SU-DHL-6 (cell line): Measurements from ENCODE around the gene DLX2.

Experiments
- H2AFZ ChIP-seq: fragments of 200-600 bp; sonication (generic); 2 replicates; pipeline ENCODE4 v1.6.1; 2014; ENCODE audit warnings: low read depth, mild to moderate bottlenecking, moderate library complexity, mixed read lengths, antibody characterized with exemption, low read length; ENCODE audit not compliant: severe bottlenecking
- H3F3A ChIP-seq: fragments of 200-600 bp; shearing (Covaris generic); 2 replicates; pipeline ENCODE4 v1.6.0; 2016; ENCODE audit warnings: antibody characterized with exemption, mild to moderate bottlenecking; ENCODE audit not compliant: insufficient read depth
- H3K27ac ChIP-seq: fragments of 200-600 bp; sonication (generic); 2 replicates; pipeline ENCODE4 v1.5.1; 2016; ENCODE audit warnings: low read depth, mild to moderate bottlenecking, low read length, moderate library complexity, mixed read lengths
- H3K27me3 ChIP-seq: fragments of 200-600 bp; sonication (generic), shearing (Covaris generic); 2 replicates; pipeline ENCODE4 v1.6.0; 2014; ENCODE audit warnings: mild to moderate bottlenecking, low read length
- H3K36me3 ChIP-seq: fragments of 200-600 bp; sonication (generic); 2 replicates; pipeline ENCODE4 v1.6.1; 2014; ENCODE audit warnings: mild to moderate bottlenecking, low read length, mixed read lengths
- H3K4me2 ChIP-seq: fragments of 300-600, 200-600 bp; shearing (Covaris generic), sonication (generic); 2 replicates; pipeline ENCODE4 v1.6.0; 2014; ENCODE audit warnings: low read length, low read depth, mild to moderate bottlenecking; ENCODE audit not compliant: poor library complexity, severe bottlenecking
- H3K4me3 ChIP-seq: fragments of 200-600 bp; sonication (generic); 2 replicates; pipeline ENCODE4 v1.5.1; 2014; ENCODE audit warnings: antibody characterized with exemption, low read length, mild to moderate bottlenecking, mixed read lengths; ENCODE audit not compliant: insufficient read depth, poor library complexity, severe bottlenecking
- H3K79me2 ChIP-seq: fragments of 200-600 bp; sonication (generic); 2 replicates; pipeline ENCODE4 v1.6.1; 2014; ENCODE audit warnings: mild to moderate bottlenecking, low read length, moderate library complexity; ENCODE audit not compliant: insufficient read depth
- H3K9ac ChIP-seq: fragments of 200-600 bp; sonication (generic); 2 replicates; pipeline ENCODE4 v1.7.0; 2014; ENCODE audit warnings: mild to moderate bottlenecking, low read length
- H3K9me2 ChIP-seq: fragments of 200-600 bp; sonication (generic); replicated peaks from 2 replicates; pipeline ENCODE4 v1.6.1; 2014; ENCODE audit warnings: low read length; ENCODE audit not compliant: insufficient read depth
- H3K9me3 ChIP-seq: fragments of 200-600 bp; sonication (generic); 2 replicates; pipeline ENCODE4 v1.6.1; 2014; ENCODE audit warnings: low read length, mixed read lengths; ENCODE audit not compliant: insufficient read depth
- H4K20me1 ChIP-seq: fragments of 200-600 bp; sonication (generic); 2 replicates; pipeline ENCODE4 v1.6.1; 2014; ENCODE audit warnings: low read depth, mild to moderate bottlenecking, antibody characterized with exemption, low read length, moderate library complexity, mixed read lengths
- EZH2phosphoT487 ChIP-seq: fragments of 200-600 bp; sonication (generic), shearing (Covaris generic); conservative IDR thresholded peaks from 2 replicates; pipeline ENCODE4 v1.6.1; 2018; ENCODE audit warnings: mild to moderate bottlenecking, antibody characterized with exemption, low read length, moderate library complexity, mixed read lengths
- TF ChIP-seq, protein P1 (sequence below): fragments of 200-600 bp; sonication (generic); IDR thresholded peaks from one replicate; pipeline ENCODE4 v1.5.1; 2017; ENCODE audit warnings: antibody characterized with exemption, mild to moderate bottlenecking, low read length, moderate library complexity; ENCODE audit not compliant: insufficient read depth, poor library complexity, severe bottlenecking

The DLX2 gene

DNA sequence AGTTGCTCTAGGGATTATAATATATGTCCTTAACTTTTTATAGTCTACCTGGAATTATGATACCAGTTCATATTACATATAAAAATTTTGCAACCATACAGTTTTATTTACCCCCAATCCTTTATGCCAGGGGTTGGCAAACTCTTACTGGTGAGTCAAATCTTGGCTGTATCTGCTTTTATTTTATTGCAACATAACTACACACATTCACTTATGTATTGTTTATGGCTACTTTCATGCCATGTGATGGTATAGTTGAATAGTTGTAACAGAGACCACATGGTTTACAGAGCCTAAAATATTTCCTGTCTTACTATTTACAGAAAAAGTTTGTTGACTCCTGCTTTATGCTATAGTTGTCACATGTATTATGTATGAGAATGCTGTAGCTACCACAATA is 25.8 kb upstream of the DLX2 start:
- no peaks in the 10 kb centered on the region for H3F3A ChIP-seq
- no peak overlapping the region for H3K27ac ChIP-seq
- H3K9ac ChIP-seq = no peak overlapping the region
- TF ChIP-seq, protein P1, sequence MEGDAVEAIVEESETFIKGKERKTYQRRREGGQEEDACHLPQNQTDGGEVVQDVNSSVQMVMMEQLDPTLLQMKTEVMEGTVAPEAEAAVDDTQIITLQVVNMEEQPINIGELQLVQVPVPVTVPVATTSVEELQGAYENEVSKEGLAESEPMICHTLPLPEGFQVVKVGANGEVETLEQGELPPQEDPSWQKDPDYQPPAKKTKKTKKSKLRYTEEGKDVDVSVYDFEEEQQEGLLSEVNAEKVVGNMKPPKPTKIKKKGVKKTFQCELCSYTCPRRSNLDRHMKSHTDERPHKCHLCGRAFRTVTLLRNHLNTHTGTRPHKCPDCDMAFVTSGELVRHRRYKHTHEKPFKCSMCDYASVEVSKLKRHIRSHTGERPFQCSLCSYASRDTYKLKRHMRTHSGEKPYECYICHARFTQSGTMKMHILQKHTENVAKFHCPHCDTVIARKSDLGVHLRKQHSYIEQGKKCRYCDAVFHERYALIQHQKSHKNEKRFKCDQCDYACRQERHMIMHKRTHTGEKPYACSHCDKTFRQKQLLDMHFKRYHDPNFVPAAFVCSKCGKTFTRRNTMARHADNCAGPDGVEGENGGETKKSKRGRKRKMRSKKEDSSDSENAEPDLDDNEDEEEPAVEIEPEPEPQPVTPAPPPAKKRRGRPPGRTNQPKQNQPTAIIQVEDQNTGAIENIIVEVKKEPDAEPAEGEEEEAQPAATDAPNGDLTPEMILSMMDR = no peak
- no peak for TF ChIP-seq EZH2phosphoT487
- H3K36me3 ChIP-seq = no peaks in the 10 kb centered on the region
- no peaks in the 10 kb centered on the region for H3K79me2 ChIP-seq
- no peaks in the 10 kb centered on the region for H3K9me2 ChIP-seq
- no peaks in the 10 kb centered on the region for H4K20me1 ChIP-seq
- no peaks in the 10 kb centered on the region for H3K9me3 ChIP-seq
- no peak overlapping the region for H2AFZ ChIP-seq
- no peak overlapping the region for H3K4me2 ChIP-seq
- H3K4me3 ChIP-seq = no peak overlapping the region
- H3K27me3 ChIP-seq = no peaks in the 10 kb centered on the region

DNA sequence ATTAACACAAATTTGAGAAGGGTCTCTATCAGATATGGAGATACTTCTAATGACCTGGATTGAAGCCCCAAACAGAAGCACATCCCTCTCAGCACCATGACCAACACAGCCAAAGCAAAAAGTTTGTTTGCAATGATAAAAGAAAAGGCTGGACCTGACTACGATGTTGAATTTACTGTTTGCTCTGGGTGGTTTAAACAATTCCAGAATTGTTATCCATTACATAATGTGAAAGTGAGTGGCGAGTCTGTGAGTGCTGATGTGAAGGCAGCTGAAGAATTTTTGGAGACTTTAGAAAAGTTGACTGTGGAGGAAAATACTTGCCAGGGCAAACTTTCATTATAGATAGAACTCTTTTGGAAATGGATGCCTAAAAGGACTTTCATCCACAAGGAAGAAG is 17.4 kb upstream of the DLX2 start:
- Histone ChIP-seq H3K27ac (no peak overlapping the region), H3K9me3 (no peaks in the 10 kb centered on the region), H4K20me1 (no peaks in the 10 kb centered on the region), H2AFZ (no peak overlapping the region), H3K27me3 (no peaks in the 10 kb centered on the region), H3K4me3 (no peak overlapping the region), H3F3A (no peaks in the 10 kb centered on the region), H3K9ac (no peak overlapping the region), H3K4me2 (no peak overlapping the region), H3K9me2 (no peaks in the 10 kb centered on the region), H3K36me3 (no peaks in the 10 kb centered on the region), H3K79me2 (no peaks in the 10 kb centered on the region)
- no peak for TF ChIP-seq EZH2phosphoT487
- TF ChIP-seq, protein P1 = no peak

DNA sequence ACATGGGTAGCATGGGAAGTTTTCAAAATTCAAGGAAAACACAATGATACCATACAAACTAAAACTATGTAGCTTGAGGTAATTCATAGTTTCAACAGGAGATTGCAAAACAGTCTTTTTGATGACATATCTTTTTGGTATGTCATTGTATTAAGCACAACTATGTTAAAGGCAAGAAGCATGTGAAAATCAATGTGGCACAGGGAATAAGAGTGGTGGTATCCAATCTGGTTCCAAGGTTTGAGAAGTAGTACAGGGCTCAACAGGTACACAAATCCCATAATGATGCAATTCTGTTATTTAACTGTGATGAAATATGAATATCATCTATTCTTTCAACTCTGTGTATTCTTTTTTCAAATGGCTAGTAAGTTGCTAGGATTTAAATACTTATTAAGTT is 16.4 kb upstream of the DLX2 start:
- Histone ChIP-seq H3K9me2 (no peaks in the 10 kb centered on the region), H3K79me2 (no peaks in the 10 kb centered on the region), H3F3A (no peaks in the 10 kb centered on the region), H3K9me3 (no peaks in the 10 kb centered on the region), H3K27me3 (no peaks in the 10 kb centered on the region), H3K36me3 (no peaks in the 10 kb centered on the region), H2AFZ (no peak overlapping the region), H4K20me1 (no peaks in the 10 kb centered on the region), H3K9ac (no peak overlapping the region), H3K4me2 (no peak overlapping the region), H3K4me3 (no peak overlapping the region), H3K27ac (no peak overlapping the region)
- TF ChIP-seq, protein P1 = no peak
- no peak for TF ChIP-seq EZH2phosphoT487

DNA sequence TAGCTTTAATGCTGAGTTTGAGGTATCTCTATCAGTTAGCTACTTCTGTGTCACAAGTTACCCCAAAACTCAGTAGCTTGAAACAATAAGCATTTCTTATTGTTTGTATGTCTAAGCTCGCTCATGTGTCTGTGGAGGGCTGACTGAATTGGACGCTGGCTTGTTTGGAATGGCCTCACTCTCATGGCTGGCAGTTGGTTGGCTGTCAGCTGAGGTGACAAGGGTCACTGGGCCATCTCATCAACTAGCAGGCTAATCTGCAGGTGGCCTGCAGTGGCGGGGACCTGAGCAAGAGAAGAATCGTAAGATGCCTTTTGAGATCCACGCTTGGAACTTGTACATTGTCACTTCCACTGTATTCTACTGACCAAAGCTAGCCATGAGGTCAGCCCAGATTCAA is 13.4 kb upstream of the DLX2 start:
- Histone ChIP-seq H3F3A (no peaks in the 10 kb centered on the region), H4K20me1 (no peaks in the 10 kb centered on the region), H3K27me3 (no peaks in the 10 kb centered on the region), H3K9me3 (no peaks in the 10 kb centered on the region), H3K4me3 (no peak overlapping the region), H3K79me2 (no peaks in the 10 kb centered on the region), H3K36me3 (no peaks in the 10 kb centered on the region), H3K9ac (no peak overlapping the region), H2AFZ (no peak overlapping the region), H3K9me2 (no peaks in the 10 kb centered on the region), H3K27ac (no peak overlapping the region), H3K4me2 (no peak overlapping the region)
- TF ChIP-seq, protein P1 = no peak
- TF ChIP-seq EZH2phosphoT487 = no peak
